Activated naive CD4-positive, alpha-beta T cell treated with anti-CD3 and anti-CD28 coated beads, Interleukin-2, amount 50 U/mL, for 72 hours (primary cell): ENCODE results near the gene PIMREG. TPM values are rescaled to one million over a fixed set of nuclear protein-coding genes. Genes with fewer than 3 reads are reported as not detected.

Experiments
- ATAC-seq, 2 donors: fragments of 150-1000 bp; cut with Tn5 transposase; 2 replicates each; pipeline ENCODE4 v1.10.0; 2021; ENCODE audit warnings: mild to moderate bottlenecking in 2 of 2, moderate library complexity in 2 of 2
- DNase-seq, 2 donors: peaks; one replicate each; pipeline ENCODE4 v3.0.0; 2021 to 2022; ENCODE audit warnings: low spot score in 2 of 2
- H3K27ac Mint-ChIP-seq, 2 donors: one replicate each; pipeline ENCODE4 v1.8.0; 2022; ENCODE audit warnings: mild to moderate bottlenecking in 2 of 2, mixed read lengths in 2 of 2
- H3K36me3 Mint-ChIP-seq, 2 donors: one replicate each; pipeline ENCODE4 v1.8.0; 2022; ENCODE audit warnings: mixed read lengths in 2 of 2
- H3K9me3 Mint-ChIP-seq, 2 donors: one replicate each; pipeline ENCODE4 v1.8.0; 2022; ENCODE audit warnings: mixed read lengths in 2 of 2
- total RNA-seq, 2 donors: library from RNA; stranded (reverse); gene quantifications; one replicate each; pipeline ENCODE4 v1.2.3, GENCODE V29; 2022

The PIMREG gene, protein sequence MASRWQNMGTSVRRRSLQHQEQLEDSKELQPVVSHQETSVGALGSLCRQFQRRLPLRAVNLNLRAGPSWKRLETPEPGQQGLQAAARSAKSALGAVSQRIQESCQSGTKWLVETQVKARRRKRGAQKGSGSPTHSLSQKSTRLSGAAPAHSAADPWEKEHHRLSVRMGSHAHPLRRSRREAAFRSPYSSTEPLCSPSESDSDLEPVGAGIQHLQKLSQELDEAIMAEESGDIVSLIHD
- 10 to 100 TPM; 13.0 to 13.1 TPM for total RNA-seq

DNA sequence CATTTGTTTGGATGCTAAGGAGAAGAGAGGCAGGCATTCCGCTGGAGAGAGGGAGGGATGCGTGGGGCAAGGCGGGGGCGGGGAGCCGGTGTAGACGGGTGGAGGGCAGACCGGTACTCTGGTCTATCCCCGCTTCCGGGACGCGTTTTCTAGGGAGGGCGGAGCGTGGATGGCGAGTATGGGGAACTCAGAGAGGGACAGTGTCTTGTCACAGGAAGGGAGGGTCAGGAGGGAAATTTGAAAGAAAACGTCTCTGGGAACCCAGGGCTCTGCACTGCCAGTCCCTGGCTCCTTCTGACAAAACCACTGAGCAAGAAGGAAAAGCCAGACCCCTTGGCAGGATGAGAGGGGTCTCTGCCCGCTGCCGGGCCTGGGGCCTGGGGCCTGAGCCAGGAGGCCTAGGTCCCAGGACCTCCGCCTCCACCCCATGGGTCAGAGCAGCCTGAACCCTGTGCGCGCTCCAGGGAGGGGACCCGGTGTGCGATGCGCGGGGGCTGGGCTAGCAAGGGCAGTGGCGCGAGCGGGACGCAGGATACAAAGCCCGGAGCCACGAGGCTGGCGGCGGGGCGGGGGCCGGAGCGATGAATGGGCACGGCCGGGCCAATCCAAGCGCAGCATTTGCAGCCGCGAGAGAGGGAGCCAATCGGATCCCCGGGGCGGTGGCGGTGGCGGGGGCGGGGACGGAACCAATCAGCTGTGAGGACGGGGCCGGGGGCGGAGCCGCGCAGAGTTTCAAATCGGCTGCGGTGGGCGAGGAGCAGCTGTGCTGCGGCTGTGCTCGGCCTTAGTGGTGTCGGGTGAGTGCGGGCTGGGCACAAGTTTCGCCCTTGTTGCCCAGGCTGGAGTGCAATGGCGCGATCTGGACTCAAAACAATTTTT, at the start of gene PIMREG:
Gene PIMREG, plus strand, starts transcription at position 764 of the 879 bp plus-strand sequence. CDS start 656 bp downstream, outside the sequence.
- ATAC-seq = peak; percentile 95 to 96
- no peaks in the 10 kb centered on the region for H3K9me3 Mint-ChIP-seq
- peak; percentile 91 to 94 for DNase-seq
- H3K27ac Mint-ChIP-seq = peak within 1 kb of the TSS; percentile 86 to 96
- H3K36me3 Mint-ChIP-seq = peaks cover 0 to 6% of the 10 kb centered on the region in 2 donors

DNA sequence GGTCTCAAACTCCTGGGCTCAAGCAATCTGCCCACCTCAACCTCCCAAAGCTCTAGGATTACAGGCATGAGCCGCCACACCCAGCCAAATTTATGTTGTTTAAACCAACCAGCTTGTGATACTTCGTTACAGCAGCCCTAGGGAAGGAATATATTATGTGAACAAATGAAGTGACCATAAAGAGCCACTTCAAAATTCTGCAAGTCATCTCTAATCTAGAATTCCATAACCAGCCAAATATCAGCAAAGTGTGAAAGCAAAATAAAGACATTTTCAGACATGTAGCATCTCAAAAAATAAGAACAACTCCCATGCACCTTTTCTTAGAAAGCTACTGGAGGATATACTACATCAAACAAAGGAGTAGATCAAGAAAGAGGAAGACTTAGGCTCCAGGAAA, 45.3 kb upstream of the PIMREG start:
- Mint-ChIP-seq H3K9me3 (peaks cover 0 to 5% of the 10 kb centered on the region in 2 donors), H3K27ac (no peak overlapping the region), H3K36me3 (no peaks in the 10 kb centered on the region)
- DNase-seq (no peak), ATAC-seq (no peak)

GRCh38 chr17:6402258-6402657, 42.0 kb upstream of the PIMREG start:
- Mint-ChIP-seq H3K9me3 (peaks cover 0 to 5% of the 10 kb centered on the region in 2 donors), H3K27ac (no peak overlapping the region), H3K36me3 (no peaks in the 10 kb centered on the region)
- ATAC-seq (no peak), DNase-seq (no peak)

- Mint-ChIP-seq H3K27ac (no peak overlapping the region), H3K9me3 (no peaks in the 10 kb centered on the region), H3K36me3 (no peaks in the 10 kb centered on the region)
- no peak for ATAC-seq
- DNase-seq = no peak
Measured at GRCh38 chr17:6408276-6408675, 36.0 kb upstream of the PIMREG start.

DNA sequence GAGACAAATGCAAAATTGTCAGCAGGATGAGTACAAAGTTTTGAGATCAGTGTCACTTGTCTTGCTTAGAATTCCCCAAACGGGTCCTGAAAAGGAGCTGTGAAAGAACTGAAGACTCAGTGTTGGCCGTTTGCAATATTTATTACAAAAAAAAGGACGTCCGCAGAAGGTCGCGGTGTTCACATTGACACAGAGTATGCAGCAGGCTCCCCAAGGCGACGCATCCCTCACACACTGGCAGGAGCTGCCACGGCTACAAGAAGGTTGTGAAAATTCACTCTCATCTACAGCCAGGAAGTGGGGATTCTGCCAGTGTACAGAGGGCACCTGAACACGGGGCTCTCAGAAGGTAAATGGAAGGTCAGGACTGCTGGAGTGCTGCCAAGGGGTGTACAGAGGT, 35.5 kb upstream of the PIMREG start:
- no peak for ATAC-seq

DNA sequence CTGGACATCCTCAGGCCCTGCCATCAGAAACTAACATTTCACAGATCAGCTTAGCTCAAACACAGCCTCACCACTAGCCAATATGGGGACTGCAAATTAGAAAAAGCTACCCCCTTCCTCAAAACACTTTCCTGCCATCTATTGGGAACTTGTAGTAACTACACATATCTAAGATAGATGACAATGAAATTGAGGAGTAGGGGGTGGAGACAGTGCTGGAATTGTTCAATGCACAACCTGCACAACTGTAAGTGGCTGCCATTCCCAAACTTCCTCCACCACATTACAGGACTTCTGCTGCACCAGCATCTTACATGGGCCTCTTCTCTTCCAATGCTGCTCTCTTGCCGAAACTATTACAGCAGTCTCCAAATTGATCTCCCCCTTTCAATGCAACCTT, 31.2 kb upstream of the PIMREG start:
- Mint-ChIP-seq H3K27ac (no peak overlapping the region), H3K9me3 (no peaks in the 10 kb centered on the region), H3K36me3 (no peaks in the 10 kb centered on the region)
- ATAC-seq (peak; percentile 31 to 51), DNase-seq (no peak)

More for the DNA sequence above, 35.5 kb upstream of the PIMREG start:
- no peaks in the 10 kb centered on the region for H3K36me3 Mint-ChIP-seq
- H3K27ac Mint-ChIP-seq = no peak overlapping the region
- no peaks in the 10 kb centered on the region for H3K9me3 Mint-ChIP-seq
- DNase-seq = no peak

DNA sequence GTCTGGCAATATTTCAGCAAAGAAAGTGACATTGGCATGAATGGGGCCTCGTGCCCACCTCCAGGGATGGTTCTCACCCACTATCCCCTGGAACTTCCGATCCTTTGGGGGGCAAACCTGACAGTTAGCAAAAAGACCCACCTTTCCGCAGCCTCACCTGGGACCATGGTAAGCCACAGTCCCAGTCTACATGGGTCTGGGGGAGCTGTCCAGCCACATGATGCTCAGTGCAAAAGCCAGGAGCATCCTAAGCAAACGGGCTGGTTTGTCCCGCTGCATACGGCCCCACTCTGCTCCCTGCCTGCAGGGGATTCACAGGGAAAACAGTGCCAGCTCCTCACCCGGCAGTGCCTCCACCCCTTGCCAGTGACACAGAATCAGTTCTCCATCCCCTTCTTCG, 28.6 kb upstream of the PIMREG start:
- ATAC-seq = no peak
- no peaks in the 10 kb centered on the region for H3K36me3 Mint-ChIP-seq

DNA sequence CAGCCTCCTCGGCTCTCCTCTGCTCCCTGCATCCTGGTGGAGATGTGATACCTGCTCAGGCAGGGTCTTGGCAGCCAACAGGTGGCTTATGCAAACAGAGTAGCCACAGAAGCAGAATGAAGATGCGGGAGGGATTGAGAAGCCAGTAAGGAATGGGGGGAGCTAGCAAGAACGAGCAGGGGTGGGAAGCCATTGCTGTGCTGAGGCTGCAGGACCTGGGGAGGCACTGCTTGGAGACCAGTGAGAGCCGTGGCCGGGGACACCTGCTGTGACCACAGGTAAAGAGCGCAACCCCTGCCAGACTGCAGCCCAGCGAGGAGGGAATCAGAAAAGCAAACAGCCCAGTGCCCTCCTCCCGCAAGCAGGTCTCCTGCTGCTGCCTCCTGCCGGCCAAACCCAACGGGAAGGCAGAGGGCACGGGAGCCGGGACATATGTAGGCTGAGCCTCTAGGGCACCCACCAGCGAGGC, 24.0 kb upstream of the PIMREG start:
- ATAC-seq = no peak
- no peak for DNase-seq
- H3K36me3 Mint-ChIP-seq = no peaks in the 10 kb centered on the region
- H3K9me3 Mint-ChIP-seq = no peaks in the 10 kb centered on the region
- H3K27ac Mint-ChIP-seq = no peak overlapping the region

More for the DNA sequence above, 28.6 kb upstream of the PIMREG start:
- Mint-ChIP-seq H3K27ac (no peak overlapping the region), H3K9me3 (no peaks in the 10 kb centered on the region)
- no peak for DNase-seq

DNA sequence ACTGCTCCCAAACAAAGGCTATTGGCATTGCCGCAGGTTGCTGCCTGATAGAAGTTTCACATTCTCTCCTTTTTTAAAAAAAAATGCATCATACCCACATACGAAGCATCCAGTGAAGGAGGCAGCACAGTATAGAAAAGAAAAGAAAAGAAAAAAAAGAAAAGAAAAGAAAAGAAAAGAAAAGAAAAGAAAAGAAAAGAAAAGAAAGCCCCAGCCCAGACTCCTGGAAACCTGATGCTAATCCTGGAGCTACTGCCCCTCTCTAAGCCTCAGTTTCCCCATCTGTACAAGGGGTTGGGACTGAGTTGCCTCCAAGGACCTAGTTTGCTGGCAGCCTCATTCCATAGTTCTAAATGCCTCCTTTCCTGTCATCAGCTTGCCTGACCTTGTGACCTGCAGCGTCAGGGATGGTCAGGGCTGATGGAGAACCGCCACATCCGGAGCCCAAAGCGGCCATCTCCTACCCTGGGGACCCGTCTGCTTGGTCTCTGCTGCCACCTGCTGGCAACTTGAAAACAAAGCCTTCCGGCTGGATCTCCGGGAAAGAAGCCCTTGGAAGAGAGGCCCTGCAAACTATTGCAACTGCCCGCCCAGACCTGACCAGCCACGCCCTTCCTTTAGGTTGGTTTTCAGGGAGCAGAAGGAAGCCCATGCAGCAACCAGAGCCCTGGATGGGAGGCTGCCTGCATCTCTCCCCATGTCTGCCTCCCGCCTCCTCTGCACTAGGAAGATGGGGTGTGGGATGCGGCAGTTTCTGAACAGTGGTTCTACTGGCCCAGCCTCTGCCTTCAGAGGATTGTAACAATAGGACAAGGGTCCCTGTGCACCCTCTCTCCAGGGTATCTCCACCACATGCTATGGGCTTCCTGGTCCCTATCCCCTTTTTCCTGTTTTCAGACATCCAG, 22.3 kb upstream of the PIMREG start:
- peak; percentile 76 to 97 for ATAC-seq
- H3K9me3 Mint-ChIP-seq = no peaks in the 10 kb centered on the region
- H3K36me3 Mint-ChIP-seq = no peaks in the 10 kb centered on the region
- H3K27ac Mint-ChIP-seq = no peak overlapping the region
- peak; percentile 73 to 79 for DNase-seq

- Mint-ChIP-seq H3K27ac (no peak overlapping the region), H3K36me3 (no peaks in the 10 kb centered on the region), H3K9me3 (no peaks in the 10 kb centered on the region)
- ATAC-seq (no peak), DNase-seq (no peak)
Measured at GRCh38 chr17:6422654-6423241, 21.5 kb upstream of the PIMREG start.

- H3K27ac Mint-ChIP-seq = no peak overlapping the region
- no peaks in the 10 kb centered on the region for H3K9me3 Mint-ChIP-seq
- ATAC-seq (no peak), DNase-seq (no peak)
- H3K36me3 Mint-ChIP-seq = no peaks in the 10 kb centered on the region
Measured at GRCh38 chr17:6423931-6424330, 20.3 kb upstream of the PIMREG start.

GRCh38 chr17:6425407-6425806, 18.8 kb upstream of the PIMREG start:
- peaks cover 0 to 6% of the 10 kb centered on the region in 2 donors for H3K36me3 Mint-ChIP-seq
- no peak for DNase-seq
- no peak overlapping the region for H3K27ac Mint-ChIP-seq
- peaks cover 5% of the 10 kb centered on the region in 2 donors for H3K9me3 Mint-ChIP-seq
- ATAC-seq = no peak

GRCh38 chr17:6426356-6427101, 17.7 kb upstream of the PIMREG start:
- ATAC-seq (no peak), DNase-seq (no peak)
- Mint-ChIP-seq H3K9me3 (peaks cover 9 to 10% of the 10 kb centered on the region in 2 donors), H3K36me3 (peaks cover 4 to 16% of the 10 kb centered on the region in 2 donors), H3K27ac (no peak overlapping the region)

GRCh38 chr17:6427279-6427781, 16.9 kb upstream of the PIMREG start:
- peak; percentile 87 to 96 for ATAC-seq
- Mint-ChIP-seq H3K27ac (peak overlapping the region in 1 of 2 donors; percentile 38), H3K36me3 (peaks cover 9 to 19% of the 10 kb centered on the region in 2 donors), H3K9me3 (peaks cover 12 to 13% of the 10 kb centered on the region in 2 donors)
- DNase-seq = peak; percentile 49 to 77

- peaks cover 9 to 19% of the 10 kb centered on the region in 2 donors for H3K36me3 Mint-ChIP-seq
- no peak overlapping the region for H3K27ac Mint-ChIP-seq
- ATAC-seq (no peak), DNase-seq (no peak)
- H3K9me3 Mint-ChIP-seq = peaks cover 12 to 13% of the 10 kb centered on the region in 2 donors
Measured at GRCh38 chr17:6428207-6428965, 15.9 kb upstream of the PIMREG start.
